Jurkat, Clone E6-1 (cell line): ENCODE results near the gene XYLB.
A peak's percentile ranks its signal among the peaks of the same experiment; 100 is the strongest.
"Not testable (repeated sequence)": the region's sequence is repeated elsewhere in the genome, so short reads cannot be mapped to it uniquely, and the experiment has no call there.

Source experiments
- DNase-seq: peaks from one replicate; pipeline ENCODE4 v3.0.0-alpha.2; 2011; ENCODE audit warnings: low read depth, low spot score
- H3K4me3 ChIP-seq: 2 replicates; pipeline ENCODE4 v1.5.1; 2011; ENCODE audit warnings: mild to moderate bottlenecking, low read length, control low read depth, moderate library complexity

The XYLB gene

GRCh38 chr3:38379201-38379770 is 32.7 kb downstream of the XYLB start:
- DNase-seq = no peak
- H3K4me3 ChIP-seq = no peak overlapping the region

GRCh38 chr3:38382506-38383080 is 36.0 kb downstream of the XYLB start:
- H3K4me3 ChIP-seq = no peak overlapping the region
- DNase-seq = no peak

GRCh38 chr3:38383156-38383875 is 36.7 kb downstream of the XYLB start:
- H3K4me3 ChIP-seq = no peak overlapping the region
- no peak for DNase-seq

- no peak overlapping the region for H3K4me3 ChIP-seq
- no peak for DNase-seq
Measured at GRCh38 chr3:38386992-38387750, 40.6 kb downstream of the XYLB start.

GRCh38 chr3:38387862-38388261 is 41.3 kb downstream of the XYLB start:
- DNase-seq = no peak
- H3K4me3 ChIP-seq = no peak overlapping the region

GRCh38 chr3:38392604-38393163 is 46.1 kb downstream of the XYLB start:
- H3K4me3 ChIP-seq = no peak overlapping the region
- DNase-seq = no peak

GRCh38 chr3:38396239-38396638 is 49.7 kb downstream of the XYLB start:
- H3K4me3 ChIP-seq = no peak overlapping the region
- no peak for DNase-seq

- H3K4me3 ChIP-seq = no peak overlapping the region
- DNase-seq = no peak
Measured at GRCh38 chr3:38396861-38397260, 50.3 kb downstream of the XYLB start.

- H3K4me3 ChIP-seq = no peak overlapping the region
- DNase-seq = no peak
Measured at GRCh38 chr3:38397320-38397719, 50.7 kb downstream of the XYLB start.

- no peak for DNase-seq
- no peak overlapping the region for H3K4me3 ChIP-seq
Measured at GRCh38 chr3:38401246-38401962, 54.8 kb downstream of the XYLB start.

GRCh38 chr3:38404286-38404685 is 57.7 kb downstream of the XYLB start:
- no peak overlapping the region for H3K4me3 ChIP-seq
- no peak for DNase-seq

- H3K4me3 ChIP-seq = no peak overlapping the region
- DNase-seq = no peak
Measured at GRCh38 chr3:38411591-38411990, 65.0 kb downstream of the XYLB start.

GRCh38 chr3:38420758-38421157 is 74.2 kb downstream of the XYLB start:
- peak overlapping the region; percentile 61 for H3K4me3 ChIP-seq
- peak; percentile 78 for DNase-seq

GRCh38 chr3:38421679-38422336 is 75.2 kb downstream of the XYLB start:
- DNase-seq = no peak

GRCh38 chr3:38426798-38427426 is 80.3 kb downstream of the XYLB start:
- peak; percentile 91 for DNase-seq
- H3K4me3 ChIP-seq = peak overlapping the region; percentile 45

More at GRCh38 chr3:38421679-38422336, 75.2 kb downstream of the XYLB start:
- H3K4me3 ChIP-seq = peak overlapping the region; percentile 61

GRCh38 chr3:38432871-38433658 is 86.5 kb downstream of the XYLB start:
- H3K4me3 ChIP-seq, DNase-seq: not testable (repeated sequence)

GRCh38 chr3:38433661-38434060 is 87.1 kb downstream of the XYLB start:
- not testable (repeated sequence) for DNase-seq, H3K4me3 ChIP-seq
